ENCODE measurements around the gene ELOVL6.
"Not testable (repeated sequence)": the region's sequence is repeated elsewhere in the genome, so short reads cannot be mapped to it uniquely, and the experiment has no call there.

ELOVL6 gene

DNA sequence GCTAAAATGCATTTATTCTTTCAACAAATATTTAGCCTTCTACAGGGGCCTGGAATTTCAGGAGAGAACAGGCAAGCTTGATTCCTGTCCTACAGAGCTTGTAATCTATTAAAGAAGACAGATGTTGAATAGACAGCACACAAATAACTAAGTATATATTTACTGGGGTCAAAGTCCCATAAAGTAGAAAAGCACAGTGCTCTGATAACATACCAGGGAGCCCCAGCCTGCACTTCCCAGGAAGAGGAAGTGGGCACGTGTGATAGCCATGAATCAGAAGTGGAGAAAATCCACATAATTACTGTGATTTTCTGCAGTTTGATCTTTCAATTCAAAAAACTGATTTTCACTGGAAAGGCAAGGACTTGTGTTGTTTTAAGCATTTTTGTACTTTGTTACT, 156.7 kb downstream of the ELOVL6 start:
- H3K36me3 Mint-ChIP-seq (ENCODE audit: low read depth): no peaks in the 10 kb centered on the region
- peaks cover 14% of the 10 kb centered on the region for H3K27me3 Mint-ChIP-seq
- no peak overlapping the region for H3K27ac Mint-ChIP-seq
- H3K4me1 Mint-ChIP-seq (ENCODE audit: low read depth): peaks cover 7% of the 10 kb centered on the region
- H3K4me3 Mint-ChIP-seq: no peak overlapping the region
- no peaks in the 10 kb centered on the region for H3K9me3 Mint-ChIP-seq

DNA sequence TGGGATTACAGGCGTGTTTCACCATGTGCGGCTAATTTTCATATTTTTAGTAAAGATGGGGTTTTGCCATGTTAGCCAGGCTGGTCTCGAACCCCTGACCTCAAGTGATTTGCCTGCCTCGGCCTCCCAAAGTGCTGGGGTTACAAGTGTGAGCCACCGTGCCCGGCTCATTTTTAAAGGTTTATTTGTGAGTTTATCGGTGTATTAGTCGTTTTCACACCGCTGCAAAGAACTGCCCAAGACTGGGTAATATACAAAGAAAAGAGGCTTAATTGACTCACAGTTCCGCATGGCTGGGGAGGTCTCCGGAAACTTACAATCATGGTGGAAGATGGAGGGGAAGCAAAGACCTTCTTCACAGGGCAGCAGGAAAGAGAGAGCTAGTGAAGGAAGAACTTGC, 159.3 kb downstream of the ELOVL6 start:
- peaks cover 29% of the 10 kb centered on the region for H3K27me3 Mint-ChIP-seq
- not testable (repeated sequence) for H3K27ac Mint-ChIP-seq; H3K4me1 Mint-ChIP-seq (ENCODE audit: low read depth)

DNA sequence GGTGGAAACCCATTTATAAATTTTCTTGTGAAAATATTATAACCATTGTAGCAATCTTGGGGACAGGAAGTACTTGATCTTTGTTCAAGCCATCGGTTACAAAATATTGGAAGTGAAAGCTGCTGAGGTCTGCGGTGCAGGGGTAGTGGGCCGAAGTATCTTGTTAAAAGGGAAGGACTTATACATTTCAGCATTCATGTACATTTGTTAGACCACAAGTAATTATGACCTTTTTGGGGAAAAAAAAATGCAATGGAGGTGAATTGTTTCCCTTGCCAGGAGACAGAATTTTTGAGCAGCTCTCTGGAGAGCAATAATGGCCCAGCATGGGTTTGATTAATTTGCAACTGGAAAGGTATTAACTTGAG, 164.4 kb downstream of the ELOVL6 start:
- peaks cover 41% of the 10 kb centered on the region for H3K27me3 Mint-ChIP-seq
- H3K4me1 Mint-ChIP-seq (ENCODE audit: low read depth): peaks cover 7% of the 10 kb centered on the region
- H3K27ac Mint-ChIP-seq: no peak overlapping the region
- no peaks in the 10 kb centered on the region for H3K9me3 Mint-ChIP-seq
- H3K4me3 Mint-ChIP-seq: no peak overlapping the region
- H3K36me3 Mint-ChIP-seq (ENCODE audit: low read depth): no peaks in the 10 kb centered on the region

More for the DNA sequence above, 159.3 kb downstream of the ELOVL6 start:
- H3K9me3 Mint-ChIP-seq; H3K36me3 Mint-ChIP-seq (ENCODE audit: low read depth); H3K4me3 Mint-ChIP-seq: not testable (repeated sequence)

DNA sequence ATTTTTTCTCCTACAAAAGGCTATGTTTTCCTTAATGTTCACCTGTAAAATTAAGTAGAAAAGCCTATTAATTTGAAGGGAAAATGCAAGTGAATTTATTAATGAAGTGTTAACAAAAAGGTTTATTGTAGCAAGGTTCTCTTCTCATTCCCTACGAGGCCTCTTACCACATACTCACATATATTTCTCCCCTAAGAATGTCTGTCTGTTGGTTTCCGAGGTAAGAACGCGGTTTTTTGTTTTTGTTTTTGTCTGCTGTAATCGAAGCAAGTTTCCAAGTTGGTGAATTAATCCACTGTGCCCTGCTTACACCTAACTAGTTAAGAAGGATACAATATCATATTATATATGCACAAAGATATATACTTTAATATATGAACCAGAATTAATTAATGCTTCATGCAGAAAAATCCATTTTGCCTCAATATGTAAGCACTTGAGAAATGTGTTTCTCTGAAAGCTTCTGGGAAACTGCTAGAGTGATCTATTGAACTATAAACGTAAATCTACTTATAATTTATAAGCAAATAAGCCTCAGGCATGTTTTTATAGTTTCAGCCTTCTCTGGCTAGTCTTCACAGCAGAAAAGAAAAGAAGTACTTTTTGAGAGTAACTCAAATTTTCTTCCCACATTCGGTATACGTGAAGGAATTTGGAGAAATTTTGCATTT, 164.9 kb downstream of the ELOVL6 start:
- Mint-ChIP-seq H3K36me3 (ENCODE audit: low read depth) (no peaks in the 10 kb centered on the region), H3K4me3 (no peak overlapping the region), H3K9me3 (no peaks in the 10 kb centered on the region), H3K27ac (no peak overlapping the region), H3K27me3 (peaks cover 41% of the 10 kb centered on the region), H3K4me1 (ENCODE audit: low read depth) (peaks cover 7% of the 10 kb centered on the region)

DNA sequence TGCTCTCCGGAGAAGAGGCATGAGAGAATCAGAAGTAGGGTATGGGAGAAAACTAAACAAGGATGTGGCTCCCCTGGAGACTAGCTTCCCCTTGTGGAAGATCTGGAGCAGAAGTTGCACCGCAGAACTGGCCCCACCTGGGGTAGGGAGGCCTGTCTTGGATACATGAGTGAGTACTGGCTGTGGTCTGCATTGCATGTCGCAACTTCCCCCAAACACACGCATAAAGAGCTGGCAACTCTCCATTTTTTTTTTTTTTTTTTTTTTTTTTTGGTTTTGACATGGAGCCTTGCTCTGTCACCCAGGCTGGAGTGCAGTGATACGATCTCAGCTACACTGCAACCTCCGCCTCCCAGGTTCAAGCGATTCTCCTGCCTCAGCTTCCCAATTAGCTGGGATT, 165.8 kb downstream of the ELOVL6 start:
- Mint-ChIP-seq H3K4me3 (no peak overlapping the region), H3K27me3 (peaks cover 41% of the 10 kb centered on the region), H3K4me1 (ENCODE audit: low read depth) (peaks cover 7% of the 10 kb centered on the region), H3K27ac (no peak overlapping the region), H3K9me3 (no peaks in the 10 kb centered on the region), H3K36me3 (ENCODE audit: low read depth) (no peaks in the 10 kb centered on the region)

DNA sequence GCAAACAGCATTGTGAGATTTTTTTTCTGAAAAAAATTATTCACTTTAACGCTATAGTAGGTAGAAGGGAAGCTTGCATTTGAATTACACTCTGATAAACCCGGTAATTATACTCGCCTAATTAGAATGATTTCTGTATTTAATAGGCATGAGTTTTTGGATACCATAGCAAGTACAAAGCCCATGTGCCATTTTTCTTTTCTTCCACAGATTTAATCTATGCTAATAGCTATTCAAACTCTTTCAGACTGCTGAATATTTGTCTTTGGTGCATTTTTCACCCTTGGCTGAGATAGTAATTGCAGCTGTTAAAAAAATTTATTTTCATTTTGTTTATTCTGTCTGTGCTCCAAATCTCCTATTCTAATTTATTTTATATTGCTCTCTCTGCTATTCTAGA, 172.7 kb downstream of the ELOVL6 start:
- Mint-ChIP-seq H3K4me3 (no peak overlapping the region), H3K27ac (no peak overlapping the region), H3K36me3 (ENCODE audit: low read depth) (no peaks in the 10 kb centered on the region), H3K9me3 (peaks cover 5% of the 10 kb centered on the region), H3K4me1 (ENCODE audit: low read depth) (peaks cover 9% of the 10 kb centered on the region), H3K27me3 (peaks cover 14% of the 10 kb centered on the region)

DNA sequence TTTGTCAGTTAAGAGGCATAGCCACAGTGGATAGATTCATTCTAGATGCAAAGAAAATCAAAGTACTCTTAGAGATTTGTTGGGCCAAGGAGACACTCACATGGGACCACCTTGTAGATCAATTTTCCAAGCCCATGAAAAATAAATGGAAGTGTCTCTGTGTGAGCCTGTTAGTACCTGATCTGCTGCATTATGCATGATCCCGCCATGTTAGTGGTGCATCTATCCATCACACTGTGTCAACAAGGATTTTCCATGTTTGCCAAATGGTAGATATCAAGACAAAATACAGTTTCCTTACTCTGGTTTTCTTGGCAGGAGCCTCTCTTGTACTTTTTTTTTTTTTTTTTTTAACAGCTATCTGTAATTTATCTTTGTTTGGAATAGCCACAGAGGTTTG, 173.4 kb downstream of the ELOVL6 start:
- no peak overlapping the region for H3K27ac Mint-ChIP-seq
- no peaks in the 10 kb centered on the region for H3K36me3 Mint-ChIP-seq (ENCODE audit: low read depth)
- H3K27me3 Mint-ChIP-seq: peaks cover 13% of the 10 kb centered on the region
- H3K4me1 Mint-ChIP-seq (ENCODE audit: low read depth): peaks cover 16% of the 10 kb centered on the region
- H3K9me3 Mint-ChIP-seq: peaks cover 5% of the 10 kb centered on the region
- no peak overlapping the region for H3K4me3 Mint-ChIP-seq

DNA sequence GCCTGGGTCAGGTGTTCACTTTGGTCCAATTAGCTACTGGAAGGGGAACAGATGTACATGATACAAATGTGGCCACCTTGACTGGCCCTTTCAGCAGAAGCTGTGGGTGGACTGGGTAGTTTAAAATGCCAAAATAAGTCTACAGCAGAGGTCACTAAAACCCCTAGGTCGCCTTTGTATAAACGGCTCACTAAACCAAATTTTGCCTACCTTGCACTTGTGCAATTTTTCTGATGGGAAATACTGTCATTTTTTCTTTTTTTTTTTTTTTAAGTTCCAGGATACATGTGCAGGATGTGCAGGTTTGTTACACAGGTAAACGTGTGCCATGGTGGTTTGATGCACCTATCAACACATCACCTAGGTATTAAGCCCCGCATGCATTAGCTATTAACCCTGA, 176.0 kb downstream of the ELOVL6 start:
- H3K27me3 Mint-ChIP-seq: peaks cover 4% of the 10 kb centered on the region
- peaks cover 5% of the 10 kb centered on the region for H3K9me3 Mint-ChIP-seq
- H3K4me1 Mint-ChIP-seq (ENCODE audit: low read depth): peaks cover 27% of the 10 kb centered on the region
- no peak overlapping the region for H3K4me3 Mint-ChIP-seq
- H3K36me3 Mint-ChIP-seq (ENCODE audit: low read depth): no peaks in the 10 kb centered on the region
- H3K27ac Mint-ChIP-seq: no peak overlapping the region

DNA sequence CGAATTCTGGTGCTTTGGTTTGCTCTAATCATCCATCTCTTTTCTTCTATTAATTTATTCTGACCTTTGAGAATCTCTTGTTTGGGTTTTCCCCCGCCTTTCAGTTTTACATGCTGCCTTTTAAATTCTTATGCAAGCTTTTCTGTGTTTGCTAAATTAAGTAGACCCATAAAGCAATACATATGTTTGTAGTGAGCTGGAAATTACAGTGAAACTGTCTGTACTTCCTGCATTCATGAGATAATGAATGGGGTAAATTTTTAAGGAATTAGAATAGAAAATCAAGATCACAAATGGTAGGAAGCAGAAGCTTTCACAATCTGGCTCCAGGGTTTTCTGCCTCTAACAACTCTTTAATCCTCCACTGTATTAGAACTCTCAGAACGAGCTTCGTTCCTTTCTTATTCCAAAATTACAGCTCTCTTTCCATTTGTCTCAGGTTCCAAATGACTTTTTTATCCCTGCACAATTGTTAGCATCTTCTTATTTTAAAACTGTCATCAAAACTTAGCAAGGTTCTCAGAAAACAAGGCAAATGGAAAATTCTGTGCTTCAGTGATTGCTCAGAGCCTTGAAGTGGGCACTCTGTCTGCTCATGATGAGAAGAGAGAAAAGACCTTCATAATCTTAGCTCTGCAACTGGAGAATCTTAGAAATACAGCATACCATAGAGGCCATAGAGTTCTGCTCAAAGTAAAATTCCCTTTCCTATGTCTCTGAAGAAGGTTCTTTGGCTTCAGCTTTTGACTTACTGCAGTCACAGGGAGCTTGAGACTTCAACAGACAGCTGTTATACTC, 177.6 kb downstream of the ELOVL6 start:
- H3K9me3 Mint-ChIP-seq: peaks cover 5% of the 10 kb centered on the region
- no peaks in the 10 kb centered on the region for H3K36me3 Mint-ChIP-seq (ENCODE audit: low read depth)
- no peak overlapping the region for H3K27ac Mint-ChIP-seq
- H3K4me1 Mint-ChIP-seq (ENCODE audit: low read depth): peaks cover 27% of the 10 kb centered on the region
- no peak overlapping the region for H3K4me3 Mint-ChIP-seq
- H3K27me3 Mint-ChIP-seq: peaks cover 11% of the 10 kb centered on the region

DNA sequence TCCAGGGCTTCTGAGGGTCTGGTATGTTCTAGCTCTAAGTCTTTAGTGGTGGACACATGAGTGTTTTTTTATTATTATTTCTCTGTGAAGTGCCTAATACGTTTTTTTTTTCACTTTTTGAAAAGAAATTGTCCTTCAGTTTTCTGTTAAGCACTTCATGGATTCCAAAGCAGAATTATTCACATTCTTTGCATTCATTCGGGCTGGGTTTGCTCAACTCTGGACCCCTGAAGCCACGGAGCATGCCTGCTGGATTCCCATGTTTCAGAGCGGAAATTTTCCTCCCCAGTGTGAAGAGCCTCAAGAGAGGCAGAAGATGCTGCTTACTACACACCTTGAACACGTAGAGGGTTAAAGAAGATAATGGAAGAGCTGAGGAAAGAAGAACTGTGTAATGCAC, 178.3 kb downstream of the ELOVL6 start:
- Mint-ChIP-seq H3K36me3 (ENCODE audit: low read depth) (no peaks in the 10 kb centered on the region), H3K4me1 (ENCODE audit: low read depth) (peaks cover 27% of the 10 kb centered on the region), H3K9me3 (peaks cover 5% of the 10 kb centered on the region), H3K27ac (no peak overlapping the region), H3K4me3 (no peak overlapping the region), H3K27me3 (peaks cover 11% of the 10 kb centered on the region)

DNA sequence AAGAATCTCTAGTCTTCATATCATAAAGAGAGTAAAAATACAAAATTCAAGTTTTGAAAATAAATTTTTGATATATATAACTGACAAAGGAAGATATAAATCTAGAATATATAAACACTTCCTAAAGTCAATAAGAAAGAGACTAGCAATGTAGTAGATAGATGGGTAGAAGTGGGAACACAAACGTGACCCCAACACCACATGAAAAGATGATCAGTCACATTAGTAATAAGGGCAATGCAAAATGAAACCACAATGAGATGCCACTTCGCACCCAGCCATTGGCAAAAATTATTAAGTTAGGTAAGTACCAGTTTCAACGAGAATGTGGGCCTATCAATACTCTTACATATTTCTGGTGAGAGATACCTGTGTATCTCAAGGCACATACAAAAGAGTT, 179.3 kb downstream of the ELOVL6 start:
- H3K36me3 Mint-ChIP-seq (ENCODE audit: low read depth): no peaks in the 10 kb centered on the region
- H3K27me3 Mint-ChIP-seq: peaks cover 15% of the 10 kb centered on the region
- H3K27ac Mint-ChIP-seq: no peak overlapping the region
- H3K4me1 Mint-ChIP-seq (ENCODE audit: low read depth): peaks cover 27% of the 10 kb centered on the region
- no peak overlapping the region for H3K4me3 Mint-ChIP-seq
- peaks cover 5% of the 10 kb centered on the region for H3K9me3 Mint-ChIP-seq

DNA sequence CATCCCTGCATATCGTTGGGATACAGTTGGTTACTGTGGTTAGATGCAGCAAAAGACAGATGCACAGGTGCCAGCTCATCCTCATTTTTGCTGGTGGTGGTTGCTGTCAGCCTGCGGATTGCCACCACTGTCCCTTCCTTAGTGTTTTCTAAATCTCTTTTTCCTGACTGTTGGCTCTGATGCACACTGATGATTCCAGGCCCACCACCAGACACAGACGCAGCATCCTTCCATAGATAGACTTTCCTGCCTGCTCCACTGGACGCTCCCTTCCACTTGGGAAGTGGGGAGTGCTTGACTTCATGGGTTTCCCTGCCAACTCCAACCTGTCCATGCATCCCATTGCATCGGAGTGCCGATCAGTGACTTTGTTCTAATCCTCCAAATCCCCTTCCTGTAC, 184.2 kb downstream of the ELOVL6 start:
- H3K27me3 Mint-ChIP-seq: peaks cover 15% of the 10 kb centered on the region
- H3K4me3 Mint-ChIP-seq: no peak overlapping the region
- H3K36me3 Mint-ChIP-seq (ENCODE audit: low read depth): no peaks in the 10 kb centered on the region
- peaks cover 5% of the 10 kb centered on the region for H3K4me1 Mint-ChIP-seq (ENCODE audit: low read depth)
- H3K9me3 Mint-ChIP-seq: no peaks in the 10 kb centered on the region
- no peak overlapping the region for H3K27ac Mint-ChIP-seq

DNA sequence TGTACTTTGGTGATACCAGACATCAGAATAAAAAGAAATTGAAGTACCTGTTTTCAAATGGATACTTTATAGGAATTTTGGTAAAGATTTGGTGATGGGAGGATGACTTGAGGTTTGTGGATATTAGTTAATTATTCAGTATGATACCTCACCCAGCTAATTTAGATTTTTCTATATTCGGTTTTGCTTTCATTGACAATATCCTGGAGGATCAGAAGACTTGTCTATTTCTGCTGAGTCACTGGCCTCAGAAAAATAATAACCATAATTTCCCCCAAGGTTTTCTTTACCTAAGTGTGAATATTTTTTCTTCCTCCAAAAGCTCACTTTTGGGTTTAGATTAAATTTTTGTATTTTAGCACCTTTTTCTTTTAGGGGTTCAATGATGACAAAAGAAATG, 185.5 kb downstream of the ELOVL6 start:
- H3K36me3 Mint-ChIP-seq (ENCODE audit: low read depth): no peaks in the 10 kb centered on the region
- H3K27ac Mint-ChIP-seq: no peak overlapping the region
- H3K4me1 Mint-ChIP-seq (ENCODE audit: low read depth): no peaks in the 10 kb centered on the region
- H3K9me3 Mint-ChIP-seq: no peaks in the 10 kb centered on the region
- peaks cover 15% of the 10 kb centered on the region for H3K27me3 Mint-ChIP-seq
- H3K4me3 Mint-ChIP-seq: no peak overlapping the region

DNA sequence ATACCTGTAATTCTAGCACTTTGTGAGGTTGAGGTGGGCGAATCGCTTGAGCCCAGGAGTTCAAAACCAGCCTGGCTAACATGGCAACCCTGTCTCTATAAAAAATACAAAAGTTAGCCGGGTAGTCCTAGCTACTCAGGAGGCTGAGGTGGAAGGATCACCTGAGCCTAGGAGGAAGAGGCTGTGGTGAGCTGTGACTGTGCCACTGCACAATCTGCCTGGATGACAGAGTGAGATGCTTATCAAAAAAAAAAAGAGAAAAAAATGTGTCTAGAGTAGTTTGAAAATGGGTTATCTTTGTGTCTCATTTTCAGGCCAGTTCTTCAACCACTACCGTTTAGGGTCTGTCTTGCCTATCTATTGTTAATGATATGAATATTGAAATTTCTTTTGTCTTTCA, 187.6 kb downstream of the ELOVL6 start:
- Mint-ChIP-seq H3K27ac (no peak overlapping the region), H3K36me3 (ENCODE audit: low read depth) (no peaks in the 10 kb centered on the region), H3K9me3 (no peaks in the 10 kb centered on the region), H3K4me3 (no peak overlapping the region), H3K4me1 (ENCODE audit: low read depth) (no peaks in the 10 kb centered on the region), H3K27me3 (peaks cover 7% of the 10 kb centered on the region)

DNA sequence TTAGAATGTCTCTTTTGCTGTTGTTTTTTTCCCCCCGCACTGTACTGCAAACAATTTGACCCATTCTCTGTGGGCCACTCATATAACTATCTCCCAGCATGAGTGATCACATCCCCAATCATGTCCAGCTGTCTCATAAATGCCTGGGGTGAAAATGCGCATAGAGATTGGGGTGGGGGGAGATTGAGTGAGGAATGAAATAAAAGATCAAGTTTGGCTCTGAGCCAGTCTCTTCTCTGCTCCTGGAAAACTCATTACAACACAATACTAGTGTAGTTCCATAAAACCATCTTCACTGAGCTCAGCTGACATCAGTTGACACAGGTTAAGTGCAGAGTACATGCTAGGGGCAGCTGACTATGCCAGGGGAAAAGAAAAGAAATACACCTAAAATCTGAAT, 188.9 kb downstream of the ELOVL6 start:
- Mint-ChIP-seq H3K4me3 (no peak overlapping the region), H3K27ac (no peak overlapping the region), H3K9me3 (no peaks in the 10 kb centered on the region), H3K4me1 (ENCODE audit: low read depth) (peaks cover 3% of the 10 kb centered on the region), H3K27me3 (peaks cover 7% of the 10 kb centered on the region), H3K36me3 (ENCODE audit: low read depth) (no peaks in the 10 kb centered on the region)

DNA sequence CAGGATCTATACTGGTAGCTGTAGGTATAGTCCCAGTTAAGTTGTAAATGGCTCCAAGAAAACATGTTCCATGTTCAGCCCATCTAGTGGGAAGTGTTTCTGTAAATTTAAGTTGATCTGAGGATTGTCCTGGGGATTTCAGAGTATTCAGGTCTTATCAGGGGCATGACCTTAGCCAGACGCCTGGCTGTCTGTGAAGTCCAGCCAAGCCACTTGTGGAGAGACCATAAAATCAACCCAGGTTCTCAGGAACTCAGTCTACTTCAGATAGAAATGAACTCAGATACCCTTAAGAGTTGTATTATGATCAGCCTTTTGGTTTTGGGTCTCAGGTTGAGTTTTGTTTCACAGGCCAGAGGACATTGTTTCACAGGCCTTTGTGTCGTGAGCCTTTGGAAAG, 189.9 kb downstream of the ELOVL6 start:
- Mint-ChIP-seq H3K27me3 (peaks cover 3% of the 10 kb centered on the region), H3K27ac (no peak overlapping the region), H3K9me3 (no peaks in the 10 kb centered on the region), H3K4me3 (no peak overlapping the region), H3K4me1 (ENCODE audit: low read depth) (peaks cover 3% of the 10 kb centered on the region), H3K36me3 (ENCODE audit: low read depth) (no peaks in the 10 kb centered on the region)

All from stimulated activated naive CD8-positive, alpha-beta T cell treated with anti-CD3 and anti-CD28 coated beads, Interleukin-15, Interleukin-2, amounts not matched to agents 100 ng/mL and 50 ng/mL, for 24 hours (primary cell).